HG03103 (cell line): ENCODE results near the gene NPHP4.
"Not testable (repeated sequence)": the region's sequence is repeated elsewhere in the genome, so short reads cannot be mapped to it uniquely, and the experiment has no call there.

Experiments
- ATAC-seq: cut with Tn5 transposase; IDR thresholded peaks from one replicate; pipeline ENCODE4 v1.9.1; 2021; ENCODE audit warnings: low read depth; ENCODE audit not compliant: unreplicated experiment

Gene NPHP4

DNA sequence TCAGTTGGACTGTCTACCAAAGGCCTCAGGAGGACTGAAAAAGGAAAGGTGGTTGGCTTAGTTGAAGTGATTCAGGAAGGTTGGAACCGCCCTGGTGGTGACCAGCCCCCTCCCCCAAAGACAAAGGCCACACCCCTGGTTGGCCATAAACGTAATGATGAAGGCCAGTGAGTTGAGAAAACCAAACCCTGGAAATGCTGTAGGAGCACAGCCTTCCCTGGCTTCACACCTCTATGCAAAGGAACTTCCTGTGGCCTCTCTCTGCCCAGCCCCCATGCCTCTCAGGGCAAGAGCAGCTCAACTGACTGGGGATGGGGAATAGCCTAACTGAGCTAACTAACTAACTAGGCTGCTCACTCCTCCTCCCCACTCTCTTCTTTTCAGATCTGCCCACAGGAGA is 90.4 kb downstream of the NPHP4 start:
- no peak for ATAC-seq

DNA sequence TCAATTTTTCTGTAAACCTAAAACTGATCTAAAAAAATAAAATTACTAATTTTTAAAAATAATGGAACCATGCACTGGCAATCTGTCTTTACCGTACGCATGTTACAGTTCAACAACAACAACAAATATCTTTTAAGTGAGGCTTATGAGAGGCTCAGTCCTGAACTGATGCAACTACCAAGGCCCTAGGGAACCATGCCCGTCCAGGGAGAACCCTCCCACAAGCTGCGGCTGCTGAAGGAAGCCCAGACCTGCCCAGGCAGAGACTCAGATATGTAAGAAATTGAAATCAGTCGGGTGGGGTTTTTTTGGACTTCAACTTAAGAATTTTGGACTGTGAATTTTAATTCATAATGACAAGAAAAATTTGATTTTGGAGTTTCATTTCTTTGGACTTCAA is 91.1 kb downstream of the NPHP4 start:
- no peak for ATAC-seq

DNA sequence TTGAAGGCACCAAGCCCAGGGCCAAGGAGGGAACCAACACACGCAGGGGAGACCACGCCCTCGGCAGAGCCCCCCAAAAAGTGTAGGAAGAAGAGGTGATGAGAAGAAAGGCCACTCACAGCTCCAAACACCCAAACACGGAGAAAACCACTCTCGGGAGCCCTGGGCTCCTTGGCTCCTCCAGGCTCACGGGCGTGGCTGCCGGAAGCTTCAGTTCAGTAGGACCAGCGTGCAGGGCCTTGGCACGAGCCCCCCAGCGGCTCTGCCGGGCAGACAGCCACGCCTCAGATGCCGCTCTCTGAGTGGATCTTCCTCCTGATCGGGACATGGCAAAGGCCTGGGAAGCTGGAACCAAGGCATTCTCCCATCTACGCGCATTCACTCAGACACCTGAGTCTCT is 94.0 kb downstream of the NPHP4 start:
- ATAC-seq, result no peak

DNA sequence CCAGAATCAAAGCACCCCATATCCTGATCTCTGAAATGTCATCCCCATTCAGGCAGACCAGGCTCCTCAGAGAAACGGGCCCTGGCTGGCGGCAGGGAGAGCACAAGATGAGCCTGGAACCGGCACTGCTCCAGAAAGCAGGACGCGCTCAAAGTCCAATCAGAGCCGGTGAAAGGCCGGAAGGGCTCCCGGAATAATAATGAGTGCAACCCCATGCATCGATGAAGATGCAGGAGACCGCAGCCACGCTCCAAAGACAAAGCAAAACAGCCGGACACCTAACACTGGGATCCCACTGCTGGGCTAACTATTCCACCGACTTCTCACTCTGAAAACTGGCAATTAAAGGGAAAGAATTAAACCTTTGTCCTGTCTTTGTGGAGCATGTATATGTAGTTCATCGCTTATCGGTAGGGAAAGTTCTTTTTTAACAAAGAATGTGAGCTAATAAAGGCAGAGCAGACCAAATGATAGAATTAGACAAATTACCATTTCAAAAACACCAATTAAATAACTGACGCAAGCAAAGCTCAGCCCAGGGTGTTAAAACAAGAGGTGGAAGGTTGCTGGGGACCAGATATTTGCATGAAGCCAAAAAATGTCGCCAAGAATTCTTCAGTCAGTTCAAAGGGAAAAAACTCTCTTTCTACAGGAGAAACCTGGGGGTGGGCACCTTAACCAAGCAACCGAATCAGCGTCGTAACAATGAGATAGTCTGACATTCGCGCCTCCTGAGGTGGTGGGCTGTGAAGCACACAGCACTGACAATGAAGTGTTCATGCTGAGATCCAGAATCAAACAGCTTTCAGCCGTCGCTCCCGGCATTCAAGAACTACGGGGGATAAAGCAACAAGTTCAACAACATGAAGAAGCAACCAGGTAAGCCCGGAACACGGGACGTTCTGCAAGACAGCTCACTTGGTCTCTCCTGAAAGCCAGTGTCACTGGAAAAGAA is 95.2 kb downstream of the NPHP4 start:
- no peak for ATAC-seq

DNA sequence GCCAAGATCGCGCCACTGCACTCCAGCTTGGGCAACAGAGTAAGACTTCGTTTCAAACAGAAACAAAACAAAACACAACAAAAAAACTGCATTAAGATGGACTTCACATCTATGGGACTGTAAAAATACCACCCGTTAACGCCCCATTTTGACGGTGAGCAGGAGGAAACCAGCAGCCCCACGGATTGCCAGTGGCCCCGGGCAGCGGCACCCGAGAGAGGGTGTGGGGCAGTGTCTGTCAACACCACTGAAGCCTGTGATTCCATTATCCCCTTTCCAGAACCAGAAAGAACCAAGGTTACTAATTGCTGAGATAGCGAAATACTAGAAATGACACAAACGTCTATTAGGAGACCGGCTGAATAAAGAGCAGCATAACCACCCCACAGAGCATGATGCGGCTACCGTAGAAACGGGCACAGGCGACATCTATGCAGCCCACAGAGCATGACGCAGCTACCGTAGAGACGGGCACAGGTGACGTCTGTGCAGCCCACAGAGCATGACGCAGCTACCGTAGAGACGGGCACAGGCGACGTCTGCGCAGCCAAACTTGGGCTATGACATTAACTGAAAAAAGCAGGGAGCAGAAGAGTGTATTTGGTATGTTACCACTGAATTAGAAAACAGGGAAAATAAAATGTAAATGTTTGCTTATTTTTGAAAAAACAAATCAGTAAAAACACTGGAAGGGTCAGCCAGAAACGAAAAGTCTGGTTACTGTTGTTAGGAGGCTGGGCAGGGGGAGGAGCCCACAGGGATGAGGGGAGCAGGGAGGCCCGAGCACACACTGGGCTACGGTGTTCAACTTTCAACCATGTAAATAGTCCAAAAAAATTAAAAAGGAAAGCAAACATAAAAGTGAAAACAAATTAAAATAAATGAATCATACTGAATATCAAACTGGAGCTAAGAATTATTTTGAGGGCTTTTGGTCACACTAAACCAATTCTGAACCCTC is 96.5 kb downstream of the NPHP4 start:
- no peak for ATAC-seq

DNA sequence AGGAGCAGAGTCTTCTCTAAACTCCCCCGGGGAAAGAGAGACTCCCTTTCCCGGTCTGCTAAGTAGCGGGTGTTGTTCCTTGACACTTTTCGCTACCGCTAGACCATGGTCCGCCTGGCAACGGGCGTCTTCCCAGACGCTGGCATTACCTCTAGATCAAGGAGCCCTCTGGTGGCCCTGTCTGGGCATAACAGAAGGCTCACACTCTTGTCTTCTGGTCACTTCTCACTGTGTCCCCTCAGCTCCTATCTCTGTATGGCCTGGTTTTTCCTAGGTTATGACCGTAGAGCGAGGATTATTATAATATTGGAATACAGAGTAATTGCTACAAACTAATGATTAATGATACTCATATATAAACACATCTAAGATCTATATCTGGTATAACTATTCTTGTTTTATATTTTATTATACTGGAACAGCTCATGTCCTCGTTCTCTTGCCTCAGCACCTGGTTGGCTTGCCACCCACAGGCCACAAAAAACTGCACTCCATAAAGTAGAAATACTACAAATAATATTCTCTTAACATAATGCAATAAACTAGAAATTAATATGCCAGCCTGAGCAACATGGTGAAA is 98.4 kb downstream of the NPHP4 start:
- not testable (repeated sequence) for ATAC-seq

DNA sequence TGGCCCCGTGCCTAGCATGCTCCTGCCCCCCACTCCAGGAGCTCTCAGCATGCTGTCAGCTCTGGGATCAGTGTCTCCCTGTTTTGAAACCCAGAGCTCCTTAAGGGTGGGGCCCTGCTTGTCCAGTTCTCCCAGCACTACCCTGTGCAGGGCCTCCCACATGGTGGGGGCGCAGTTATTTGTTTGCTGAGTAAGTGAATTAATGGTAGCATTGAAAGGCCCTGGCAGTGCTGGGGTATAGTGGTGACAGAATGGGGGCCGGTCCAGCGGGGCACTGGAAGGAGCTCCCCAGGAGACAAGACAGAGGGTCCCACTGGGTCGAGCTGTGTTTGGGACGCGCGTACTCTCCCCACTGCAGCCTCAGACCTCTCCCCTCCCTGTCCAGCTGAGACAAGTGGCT is 99.9 kb downstream of the NPHP4 start:
- no peak for ATAC-seq

DNA sequence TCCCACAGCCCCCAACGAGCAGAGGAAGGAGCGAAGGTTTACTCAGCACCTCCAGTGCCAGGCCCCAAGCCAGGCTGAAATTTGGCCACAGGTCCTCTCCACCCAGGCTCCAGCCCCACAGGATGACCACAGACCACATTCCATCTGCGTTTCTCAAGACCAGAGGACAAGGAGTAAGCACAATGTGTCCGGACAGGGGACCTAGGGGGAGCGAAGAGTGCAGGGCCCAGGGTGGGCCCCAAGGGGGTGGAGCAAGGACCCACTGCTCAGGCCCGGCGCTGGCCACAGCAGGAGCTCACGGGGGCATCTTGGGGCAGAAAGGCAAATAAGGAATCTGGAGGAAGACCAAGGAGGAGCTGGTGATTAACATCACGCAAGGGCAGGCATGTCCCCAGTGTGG is 100.5 kb downstream of the NPHP4 start:
- ATAC-seq, result no peak

DNA sequence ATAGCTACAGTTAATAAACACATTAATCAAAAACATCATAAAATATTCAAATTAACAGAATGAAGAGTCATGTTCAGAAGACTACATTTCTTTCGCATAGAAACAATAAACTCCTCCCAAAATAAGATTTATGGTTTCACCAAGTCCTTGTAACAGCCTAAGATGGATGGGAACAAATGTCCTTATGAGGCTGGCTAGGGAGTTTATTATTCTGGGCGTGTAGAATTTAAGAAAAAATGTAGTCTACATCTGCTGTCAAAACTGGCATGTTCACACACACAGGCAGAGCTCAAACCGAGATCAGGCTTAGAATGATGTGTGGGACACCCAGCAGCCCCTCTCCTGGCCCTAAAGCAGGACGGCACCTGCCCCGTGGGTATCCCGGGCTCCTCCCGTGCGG is 101.1 kb downstream of the NPHP4 start:
- ATAC-seq, result no peak

DNA sequence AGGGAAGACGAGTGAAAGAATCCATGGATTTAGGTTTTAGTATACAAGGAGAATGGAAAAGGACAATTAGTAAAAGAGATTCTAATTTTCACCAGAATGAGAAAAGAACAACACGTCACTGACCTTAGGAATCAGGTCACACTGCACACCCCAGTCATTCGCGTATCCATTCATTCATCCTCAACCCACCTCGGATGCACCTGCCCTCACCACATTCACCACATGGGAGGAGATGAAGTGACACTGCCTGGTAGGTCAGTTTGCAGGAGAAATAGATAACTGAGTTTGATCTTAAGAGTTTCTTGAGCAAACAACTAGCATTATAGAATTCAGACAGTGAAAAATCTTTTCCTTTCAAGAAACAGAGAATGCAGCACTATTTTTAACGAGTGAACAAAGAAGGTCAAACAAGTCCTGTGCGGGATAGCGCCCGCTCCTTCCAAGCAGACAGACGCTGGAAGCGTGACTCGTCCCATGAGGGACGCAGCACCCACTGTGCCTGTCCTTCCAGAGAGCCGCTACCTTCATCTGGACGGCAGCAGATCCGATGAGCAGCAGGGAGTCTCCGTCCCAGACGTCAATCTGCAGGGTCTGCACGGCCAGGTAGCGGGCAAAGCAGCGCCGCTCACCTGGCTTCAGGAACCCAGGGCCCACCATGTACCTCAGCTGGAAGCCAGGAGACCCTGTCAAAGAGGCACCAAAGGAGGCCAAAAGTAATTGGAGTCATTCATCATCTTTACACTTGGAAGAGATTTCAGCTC is 101.7 kb downstream of the NPHP4 start:
- no peak for ATAC-seq

DNA sequence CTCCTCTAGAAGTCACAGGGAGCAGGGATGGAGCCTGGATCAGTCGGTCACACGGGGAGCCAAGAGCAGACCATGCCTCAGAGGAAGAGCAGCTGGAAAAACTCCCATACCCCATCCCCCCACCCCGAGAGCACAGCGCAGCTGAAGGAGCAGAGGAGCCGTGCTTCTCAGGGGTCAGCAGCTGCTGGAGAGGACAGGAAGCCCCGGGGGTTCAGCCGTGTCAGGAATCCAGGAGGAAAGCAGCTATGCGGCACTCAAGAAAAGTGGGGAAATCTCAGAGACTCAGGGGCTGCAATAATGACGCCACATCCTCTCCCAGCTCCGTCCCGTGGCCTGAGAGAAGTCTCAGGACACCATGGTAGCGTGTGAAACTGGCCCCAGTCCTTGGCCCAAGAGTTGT is 102.3 kb downstream of the NPHP4 start:
- ATAC-seq, result no peak

DNA sequence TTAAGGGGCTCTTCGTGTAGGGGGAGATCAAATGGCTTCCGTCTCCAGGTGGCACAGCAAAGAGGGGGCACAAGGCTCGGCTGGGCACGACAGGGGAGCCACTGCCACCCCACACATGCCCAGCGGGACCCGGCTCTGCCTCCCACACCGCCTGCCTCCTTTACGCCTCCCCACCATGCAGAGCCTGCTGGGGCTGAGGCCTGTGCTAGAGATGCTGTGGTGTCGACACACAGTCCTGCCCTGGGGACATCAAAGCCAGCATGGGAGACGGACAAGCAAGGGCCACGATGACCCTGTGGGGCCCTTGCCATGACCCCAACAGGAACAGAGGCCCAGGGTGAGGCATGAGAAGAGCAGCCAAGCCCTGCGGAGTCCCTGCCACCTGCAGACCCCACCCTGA is 102.8 kb downstream of the NPHP4 start:
- no peak for ATAC-seq

DNA sequence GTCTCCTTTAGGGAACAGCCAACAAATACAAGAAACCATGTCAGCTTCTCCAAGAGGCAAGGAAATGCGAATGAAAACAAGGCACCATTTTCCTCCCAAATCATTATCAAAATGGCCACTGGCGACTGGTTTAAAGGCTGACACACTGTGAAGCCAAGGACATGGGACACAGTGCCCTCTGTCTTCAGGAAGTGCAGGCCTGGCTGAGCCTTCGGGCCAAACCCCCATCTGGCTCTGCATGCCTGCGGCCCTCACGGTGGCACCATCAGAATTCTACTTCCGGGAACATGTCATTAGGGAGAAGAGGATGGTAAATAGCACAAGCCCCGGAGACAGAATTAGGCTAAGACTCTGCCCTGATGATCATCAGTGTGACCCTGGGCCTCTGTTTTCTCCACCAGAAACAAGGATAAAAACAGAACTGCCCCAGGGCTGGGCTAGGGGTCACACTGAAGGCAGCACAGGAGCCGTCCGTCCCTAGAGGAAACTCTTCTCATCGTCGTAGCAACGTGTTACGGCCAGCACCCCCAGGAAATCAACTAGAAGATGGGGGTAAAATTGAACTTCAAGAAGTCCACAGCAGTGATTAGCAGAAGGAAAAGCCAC is 103.5 kb downstream of the NPHP4 start:
- ATAC-seq, result no peak

DNA sequence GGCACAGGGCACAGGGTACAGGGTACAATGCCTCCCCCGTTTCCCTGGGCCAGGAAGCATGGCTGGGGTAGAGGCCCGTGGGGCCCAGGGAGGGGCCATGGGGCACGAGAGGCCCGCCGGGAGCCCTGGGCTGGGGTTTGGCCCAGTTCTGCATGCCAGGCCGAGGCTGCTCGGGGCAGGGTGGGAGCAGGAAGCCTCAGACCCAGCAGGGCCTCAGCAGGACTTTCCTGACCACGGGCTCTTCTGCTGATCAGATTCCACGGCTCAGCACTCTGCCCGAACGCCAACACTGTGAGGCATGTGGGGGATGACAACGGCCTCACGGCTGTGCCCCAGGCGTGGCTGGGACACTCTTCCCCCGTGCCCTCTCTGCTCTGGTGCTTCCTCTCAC is 104.3 kb downstream of the NPHP4 start:
- no peak for ATAC-seq

DNA sequence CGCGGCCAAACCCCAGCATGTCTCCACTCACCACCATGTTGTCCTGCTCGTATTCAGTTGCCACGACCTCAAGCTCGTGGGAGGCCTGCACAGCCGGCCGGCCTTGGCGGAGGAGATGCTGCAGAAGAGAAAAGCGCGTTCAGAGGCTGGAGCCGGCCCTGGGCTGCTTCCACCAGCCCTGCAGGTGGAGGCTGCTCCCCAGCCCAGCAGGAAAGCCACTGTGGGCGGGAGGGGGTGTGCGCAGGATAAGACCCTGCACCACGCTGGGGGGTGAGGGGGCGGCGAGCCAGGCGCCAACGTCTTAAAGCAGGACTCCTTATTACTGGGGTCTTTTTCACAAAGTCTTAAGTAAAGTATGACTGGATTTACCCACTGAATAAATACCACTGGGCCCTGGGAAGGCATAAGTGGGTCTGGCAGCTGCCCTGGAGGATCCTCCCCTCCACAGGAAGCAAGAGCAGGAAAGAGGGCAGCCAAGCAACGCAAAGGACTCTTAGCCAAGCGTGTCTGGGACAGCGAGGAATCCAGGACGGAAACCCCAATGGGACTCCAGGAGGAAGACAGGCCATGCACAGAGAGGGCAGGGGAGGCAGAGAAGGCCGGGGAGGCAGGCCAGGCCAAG is 104.8 kb downstream of the NPHP4 start:
- ATAC-seq, result no peak

DNA sequence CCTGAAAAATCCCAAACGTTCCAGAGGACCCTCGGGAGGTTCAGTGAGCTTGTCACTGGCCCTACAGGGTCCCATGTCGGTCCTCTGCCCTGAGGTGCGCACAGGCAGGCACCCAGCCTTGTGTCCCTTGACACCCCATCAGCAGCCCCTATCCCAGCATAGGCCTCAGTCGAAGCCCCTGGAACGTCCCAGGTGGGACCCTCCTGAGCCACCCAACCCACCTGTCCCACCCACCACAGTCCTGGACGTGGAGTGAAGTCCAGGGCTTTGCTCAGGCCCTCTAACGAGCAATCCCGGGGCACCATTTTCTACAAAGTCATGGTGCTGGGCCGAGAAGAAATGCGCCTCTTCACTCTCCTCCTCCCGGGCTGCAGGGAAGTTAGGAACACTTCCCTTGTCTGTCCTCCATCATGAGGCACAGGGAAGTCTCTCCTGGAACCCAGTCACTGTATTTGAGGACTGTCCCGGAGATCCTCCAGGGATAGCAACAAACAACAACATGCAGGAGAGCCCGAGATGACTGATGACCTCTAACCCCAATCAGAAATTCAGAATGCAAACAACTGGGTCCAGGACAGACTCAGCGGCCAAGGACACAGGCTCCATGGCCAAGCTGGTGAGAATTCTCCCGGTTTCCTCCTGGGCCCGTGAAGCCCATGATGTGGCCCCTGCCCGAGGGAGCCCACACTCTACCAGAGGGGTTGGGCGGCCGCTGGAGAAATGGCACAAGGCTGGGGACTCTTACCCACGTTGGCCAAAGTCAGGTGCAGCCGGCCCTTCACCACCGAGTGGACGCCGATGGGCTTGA is 105.5 kb downstream of the NPHP4 start:
- no peak for ATAC-seq

DNA sequence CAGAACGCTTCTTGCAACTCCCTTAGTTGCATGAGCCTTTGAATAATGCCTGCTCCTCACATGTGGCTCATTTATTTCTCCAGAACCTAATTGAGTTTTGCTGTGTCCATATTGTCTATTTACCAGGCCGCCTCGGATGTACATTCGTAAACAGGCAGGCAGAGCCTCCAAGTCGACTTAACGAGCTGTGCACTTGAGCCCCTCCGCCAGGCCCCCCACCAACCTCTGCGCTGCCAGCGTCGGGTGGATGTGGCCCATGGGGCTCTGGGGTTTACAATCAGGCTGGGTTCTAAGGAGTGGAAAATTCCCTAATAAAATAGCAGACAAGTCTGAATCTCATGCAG is 106.1 kb downstream of the NPHP4 start:
- ATAC-seq, result no peak

DNA sequence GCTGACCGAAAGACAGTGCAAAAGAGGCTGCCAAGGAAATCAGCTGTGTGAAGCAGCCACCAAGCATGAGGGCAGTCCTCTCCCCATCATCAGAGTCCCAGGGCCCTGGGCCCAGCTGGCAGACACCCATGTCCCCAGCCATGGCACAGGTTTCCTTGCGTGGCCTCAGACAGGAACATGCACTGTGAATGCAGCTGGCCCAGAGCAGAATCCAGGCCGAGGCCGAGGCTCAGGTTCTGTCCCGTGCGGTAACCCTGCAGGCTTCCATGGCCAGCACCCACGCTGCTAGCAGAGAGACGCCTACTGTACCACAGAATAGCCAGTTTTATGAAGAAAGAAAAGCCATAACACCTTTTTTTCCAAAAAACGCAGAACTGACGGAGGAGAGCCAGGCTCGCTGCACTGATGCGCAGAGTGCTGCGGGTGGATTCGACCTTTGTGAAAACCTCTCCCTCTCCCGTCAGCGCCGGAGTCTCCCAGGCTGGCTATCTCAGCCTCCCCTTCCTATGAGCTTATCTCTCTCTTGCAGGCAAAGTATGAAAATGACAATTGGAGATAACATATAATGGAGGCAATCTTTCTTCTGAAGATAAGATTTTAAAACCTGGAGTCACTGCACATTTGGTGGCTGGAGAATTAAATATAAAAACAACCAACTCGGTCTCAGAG is 106.6 kb downstream of the NPHP4 start:
- no peak for ATAC-seq
